NOMO-1 treated with dmso at 0.1 percent for 144 hours (cell line): ENCODE measurements around the gene CCSER2.
"Not testable (repeated sequence)": the region's sequence is repeated elsewhere in the genome, so short reads cannot be mapped to it uniquely, and the experiment has no call there.

ENCODE experiments used
- DNase-seq: peaks from one replicate; lab custom pipeline; 2025; ENCODE audit not compliant: unreplicated experiment; lab: John Stamatoyannopoulos, UW

The CCSER2 gene

DNA sequence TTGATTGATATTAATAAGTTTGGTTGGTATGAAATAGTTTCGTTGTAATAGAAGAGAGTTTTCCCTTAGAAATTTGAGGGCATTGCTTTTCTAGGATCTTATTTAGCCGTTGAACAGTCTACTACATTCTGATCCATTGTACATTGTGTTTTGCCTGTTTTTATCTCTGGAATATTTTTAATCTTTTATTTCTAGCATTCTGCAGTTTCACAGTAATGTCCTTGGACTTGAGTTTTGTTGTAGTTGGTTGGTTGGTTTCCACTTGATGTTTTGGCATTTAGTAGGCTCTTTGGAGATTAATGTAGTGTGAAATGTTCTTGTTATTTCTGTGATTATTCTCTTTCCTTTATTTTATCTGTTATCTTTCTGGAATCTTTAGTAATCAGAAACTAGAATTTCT, 112.4 kb downstream of the CCSER2 start:
- DNase-seq: no peak

DNA sequence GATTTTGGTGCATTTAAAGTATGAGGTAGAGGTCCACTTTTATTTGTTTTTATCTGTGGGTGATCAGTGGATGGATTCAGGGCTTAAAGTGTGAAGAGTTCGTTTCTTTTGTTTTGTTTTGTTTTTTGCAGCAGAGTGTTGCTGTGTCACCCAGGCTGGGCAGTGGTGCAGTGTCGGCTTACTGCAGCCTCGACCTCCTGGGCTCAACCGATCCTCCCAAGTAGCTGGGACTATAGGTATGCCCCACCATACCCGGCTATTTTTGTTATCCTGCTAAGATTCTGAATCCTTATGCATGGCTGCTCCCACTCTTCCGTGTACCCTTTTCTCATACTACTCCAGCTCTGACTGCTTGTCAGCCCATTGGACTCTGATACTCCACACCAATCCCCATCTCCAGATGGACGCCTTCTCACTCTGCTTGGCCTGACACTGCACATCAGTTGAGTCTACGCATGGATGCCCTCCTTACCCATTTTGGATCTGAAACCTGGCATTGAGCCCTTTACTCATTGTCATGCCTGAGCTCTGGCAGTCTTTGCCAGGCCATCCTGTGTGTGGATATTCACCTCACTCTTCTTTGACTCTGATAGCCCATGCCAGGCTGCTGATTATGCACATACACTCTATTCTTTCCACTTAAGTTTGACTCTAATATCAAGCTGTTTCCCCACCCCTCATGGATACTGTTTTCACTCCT, 119.5 kb downstream of the CCSER2 start:
- no peak for DNase-seq

DNA sequence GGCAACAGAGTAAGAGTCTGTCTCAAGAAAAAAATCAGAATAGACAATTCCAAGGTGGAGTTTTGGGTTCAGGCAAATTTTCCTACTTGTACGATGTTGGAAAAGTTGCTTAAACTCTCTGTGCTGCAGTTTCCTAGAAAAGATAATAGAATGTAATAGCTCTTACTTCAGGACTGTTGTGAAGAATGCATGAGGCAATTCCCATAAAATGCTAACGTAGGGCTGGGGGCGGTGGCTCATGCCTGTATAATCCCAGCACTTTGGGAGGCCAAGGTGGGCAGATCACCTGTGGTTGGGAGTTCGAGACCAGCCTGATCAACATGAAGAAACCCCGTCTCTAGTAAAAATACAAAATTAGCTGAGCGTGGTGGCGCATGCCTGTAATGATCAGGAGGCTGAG, 121.0 kb downstream of the CCSER2 start:
- not testable (repeated sequence) for DNase-seq

DNA sequence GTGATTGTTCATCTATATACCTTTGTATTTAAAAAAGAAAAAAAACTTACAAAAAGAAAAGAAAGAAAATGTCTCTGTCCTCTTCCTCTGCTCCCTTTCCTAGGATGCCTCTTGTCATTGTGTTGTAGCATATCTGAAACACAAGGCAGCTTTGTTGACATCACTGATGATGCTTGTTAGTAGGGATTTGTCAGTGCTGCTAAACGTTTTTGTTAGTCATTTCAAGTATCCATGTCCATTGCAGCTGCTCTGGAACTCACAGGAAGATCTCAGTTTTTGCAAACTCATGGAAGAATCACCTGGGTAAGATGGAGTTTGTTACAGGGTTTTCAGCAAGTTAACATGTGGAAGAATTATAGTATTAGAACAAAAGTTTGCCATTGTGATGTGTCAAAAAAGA, 123.6 kb downstream of the CCSER2 start:
- DNase-seq: no peak

DNA sequence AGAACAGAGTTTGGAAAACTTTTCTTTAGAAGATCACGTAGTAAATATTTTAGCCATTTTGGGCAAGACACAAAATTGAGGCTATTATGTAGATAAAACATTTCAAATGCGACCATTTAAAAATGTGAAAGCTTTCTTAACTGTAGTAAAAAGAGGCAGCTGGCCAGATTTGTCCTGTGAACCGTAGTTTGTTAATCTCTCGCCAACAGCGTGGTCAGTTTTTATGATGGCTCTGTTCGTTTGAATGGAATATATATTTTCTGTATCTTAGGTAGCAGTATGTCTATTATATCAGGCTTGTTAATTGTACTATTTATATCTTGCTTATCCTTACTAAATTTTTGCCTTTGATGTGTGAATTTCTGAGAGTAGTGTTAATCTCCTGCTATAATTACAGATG, 124.9 kb downstream of the CCSER2 start:
- no peak for DNase-seq

DNA sequence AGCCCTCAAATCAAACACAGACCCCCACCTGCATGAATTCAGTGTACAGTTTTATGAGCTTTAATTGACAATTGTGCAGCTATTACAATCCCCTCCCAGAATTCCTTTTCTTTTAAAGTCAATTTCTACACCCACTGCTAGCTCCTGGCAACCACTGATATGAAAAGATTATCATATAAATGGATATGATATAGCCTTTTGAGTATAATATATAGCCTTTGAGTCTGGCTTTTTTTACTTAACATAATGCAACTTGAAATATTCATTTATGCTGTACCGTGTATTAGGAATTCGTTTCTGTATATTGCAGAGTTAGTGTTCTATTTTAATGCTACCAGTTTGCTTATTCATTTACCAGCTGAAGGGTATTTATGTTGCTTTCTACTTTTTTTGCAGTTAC, 127.7 kb downstream of the CCSER2 start:
- DNase-seq: no peak

DNA sequence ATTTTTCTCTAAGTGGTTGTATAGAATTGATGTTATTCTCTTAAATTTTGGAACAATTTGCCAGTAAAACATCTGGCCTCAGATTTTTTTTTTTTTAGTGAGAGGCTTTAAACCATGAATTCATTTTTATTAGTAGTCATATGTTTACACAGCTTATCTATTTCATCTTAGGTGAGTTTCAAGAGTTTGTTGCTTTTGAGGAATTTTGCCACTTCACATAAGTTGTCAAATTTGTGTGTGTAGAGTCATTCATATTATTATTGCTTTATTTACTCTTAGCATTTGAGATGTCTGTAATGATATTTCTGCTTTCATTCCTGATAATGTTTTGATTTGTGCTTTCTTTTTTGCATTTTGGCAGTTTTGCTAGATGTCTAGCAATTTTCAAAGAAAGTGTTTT, 132.1 kb downstream of the CCSER2 start:
- DNase-seq: no peak

DNA sequence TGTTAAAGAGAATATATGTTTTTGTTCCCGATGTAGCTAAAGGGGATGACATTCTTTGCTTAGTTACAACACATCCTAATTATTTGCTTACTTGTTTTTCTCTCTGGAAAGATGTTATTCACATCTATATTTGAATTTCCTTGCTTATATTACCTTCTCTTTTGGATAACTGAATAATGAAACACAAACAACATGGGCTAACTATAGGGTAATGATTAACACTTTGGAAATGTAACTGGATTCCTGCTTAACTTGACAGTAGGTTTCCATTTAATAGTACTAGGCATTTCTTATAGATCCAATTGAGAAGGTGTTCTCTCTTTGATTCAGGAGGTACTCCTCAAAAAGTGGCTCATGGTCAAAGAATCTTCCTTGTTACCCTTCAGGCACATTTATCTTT, 141.1 kb downstream of the CCSER2 start:
- no peak for DNase-seq

DNA sequence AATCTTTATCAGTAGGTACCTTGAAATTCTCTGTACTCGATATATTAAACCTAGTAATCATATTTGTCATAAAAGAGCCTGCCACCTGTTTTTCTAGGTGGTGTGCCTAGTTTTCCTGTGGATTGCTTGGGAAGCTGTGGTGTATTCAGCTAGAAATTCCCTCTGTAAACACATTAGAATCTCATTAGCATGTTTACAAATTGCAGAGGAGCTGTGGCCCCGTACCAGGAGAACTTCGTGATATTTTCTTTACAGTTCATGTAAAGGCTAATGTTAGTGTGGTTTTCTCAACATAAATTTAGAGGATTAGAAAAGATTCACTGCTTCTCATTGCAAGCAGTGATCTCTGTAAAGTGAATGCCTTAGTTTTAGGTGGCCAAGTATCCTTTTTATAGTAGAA, 144.7 kb downstream of the CCSER2 start:
- no peak for DNase-seq

DNA sequence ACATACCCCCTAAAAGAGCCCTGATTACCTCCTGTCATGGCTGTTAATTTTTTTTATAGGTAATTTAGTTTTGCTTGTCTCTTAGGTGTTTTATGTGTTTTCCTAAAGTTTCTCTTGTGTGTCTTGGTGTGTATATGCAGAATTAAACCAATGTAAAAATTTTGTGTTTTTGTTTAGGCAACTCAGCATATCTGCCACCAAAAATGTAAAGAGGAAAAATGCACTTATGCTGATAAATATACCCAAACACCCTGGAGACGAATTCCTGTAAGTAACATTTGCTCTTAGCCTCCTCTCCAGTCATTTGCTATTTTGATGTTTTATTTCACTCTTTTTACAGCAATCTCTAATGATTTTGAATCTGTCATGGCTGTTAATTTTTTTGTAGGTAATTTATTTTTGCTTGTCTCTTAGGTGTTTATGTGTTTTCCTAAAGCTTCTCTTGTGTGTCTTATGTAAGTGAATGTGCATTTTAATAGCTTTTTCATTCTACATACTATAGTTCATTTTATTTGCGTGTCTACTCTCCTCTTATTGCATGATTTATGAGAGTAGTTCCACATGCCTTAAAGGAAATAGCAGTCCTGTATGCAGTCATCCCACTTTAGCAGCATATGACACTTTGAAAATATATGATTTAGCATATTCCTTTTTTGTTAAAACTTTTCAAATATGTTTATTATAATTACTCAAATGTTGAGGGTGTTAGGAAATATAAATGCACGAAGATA, 149.2 kb downstream of the CCSER2 start:
- no peak for DNase-seq

DNA sequence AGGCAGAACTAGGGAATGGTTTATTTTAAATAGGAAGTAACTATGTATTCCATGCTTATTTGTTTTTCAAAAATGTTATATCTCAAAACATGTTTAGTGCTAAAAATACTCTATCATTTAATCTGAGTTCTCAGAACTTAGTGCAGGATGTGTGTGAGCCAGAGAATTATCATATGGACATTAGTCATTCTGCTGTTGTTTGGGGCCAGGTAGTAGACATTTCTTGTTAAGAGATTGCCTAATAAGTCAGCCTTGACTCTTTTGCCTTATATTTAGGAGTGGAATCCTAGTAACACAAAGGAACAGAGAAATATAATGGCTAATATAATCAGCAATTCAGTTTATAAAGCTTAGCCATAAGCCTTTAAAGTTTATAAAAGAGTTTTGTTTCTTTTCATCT, 149.8 kb downstream of the CCSER2 start:
- no peak for DNase-seq

DNA sequence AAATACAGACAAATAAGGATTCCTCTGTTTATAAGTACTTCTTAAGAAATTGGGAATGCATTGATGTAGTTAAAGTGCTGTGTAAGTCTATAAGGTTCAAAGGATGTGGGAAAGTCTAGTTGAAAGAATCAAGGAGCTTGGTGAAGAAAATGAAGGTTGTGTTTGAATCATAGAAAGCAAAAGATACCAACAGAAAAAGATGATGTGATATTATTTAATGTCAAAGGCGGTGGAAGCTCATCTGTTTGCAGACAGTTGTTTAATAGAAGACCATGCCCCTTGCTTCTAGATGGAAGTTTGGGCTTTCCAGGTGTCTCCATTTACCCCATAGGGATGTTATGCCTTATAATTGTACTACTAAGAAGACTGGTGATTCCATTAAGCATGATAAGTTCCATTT, 150.3 kb downstream of the CCSER2 start:
- DNase-seq: no peak

DNA sequence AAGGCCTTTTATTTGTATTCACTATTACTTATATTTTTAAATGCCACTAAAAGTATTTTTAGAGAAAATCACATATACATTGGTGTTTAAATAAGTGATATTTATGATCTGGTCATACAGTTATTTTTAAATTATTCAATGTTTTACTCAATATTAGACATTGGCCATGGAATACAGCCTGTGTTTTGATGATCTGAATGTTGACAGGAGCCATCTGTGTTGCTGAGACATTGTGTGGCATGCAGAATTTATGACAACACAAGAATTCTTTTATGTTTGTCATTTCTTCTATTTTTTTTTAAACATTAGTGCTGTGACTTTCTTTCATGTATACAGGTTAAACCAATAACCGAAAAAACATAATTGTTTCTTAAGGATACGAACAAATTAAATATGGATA, 156.2 kb downstream of the CCSER2 start:
- DNase-seq: no peak

DNA sequence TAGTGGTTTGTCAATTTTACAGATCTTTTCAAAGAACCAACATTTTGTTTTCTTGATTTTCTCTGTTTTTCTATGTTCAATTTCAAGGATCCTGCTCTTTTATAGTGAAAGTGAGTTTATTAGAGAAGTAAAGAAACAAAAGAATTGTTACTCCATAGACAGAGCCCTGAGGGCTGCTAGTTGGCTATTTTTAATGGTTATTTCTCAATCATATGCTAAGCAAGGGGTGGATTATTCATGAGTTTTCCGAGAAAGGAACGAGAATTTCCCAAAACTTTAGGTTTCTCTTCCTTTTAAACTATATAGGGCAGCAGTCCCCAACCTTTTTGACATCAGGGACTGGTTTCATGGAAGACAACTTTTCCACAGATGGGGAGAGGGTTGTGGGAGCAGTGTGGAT, 165.0 kb downstream of the CCSER2 start:
- DNase-seq: no peak

DNA sequence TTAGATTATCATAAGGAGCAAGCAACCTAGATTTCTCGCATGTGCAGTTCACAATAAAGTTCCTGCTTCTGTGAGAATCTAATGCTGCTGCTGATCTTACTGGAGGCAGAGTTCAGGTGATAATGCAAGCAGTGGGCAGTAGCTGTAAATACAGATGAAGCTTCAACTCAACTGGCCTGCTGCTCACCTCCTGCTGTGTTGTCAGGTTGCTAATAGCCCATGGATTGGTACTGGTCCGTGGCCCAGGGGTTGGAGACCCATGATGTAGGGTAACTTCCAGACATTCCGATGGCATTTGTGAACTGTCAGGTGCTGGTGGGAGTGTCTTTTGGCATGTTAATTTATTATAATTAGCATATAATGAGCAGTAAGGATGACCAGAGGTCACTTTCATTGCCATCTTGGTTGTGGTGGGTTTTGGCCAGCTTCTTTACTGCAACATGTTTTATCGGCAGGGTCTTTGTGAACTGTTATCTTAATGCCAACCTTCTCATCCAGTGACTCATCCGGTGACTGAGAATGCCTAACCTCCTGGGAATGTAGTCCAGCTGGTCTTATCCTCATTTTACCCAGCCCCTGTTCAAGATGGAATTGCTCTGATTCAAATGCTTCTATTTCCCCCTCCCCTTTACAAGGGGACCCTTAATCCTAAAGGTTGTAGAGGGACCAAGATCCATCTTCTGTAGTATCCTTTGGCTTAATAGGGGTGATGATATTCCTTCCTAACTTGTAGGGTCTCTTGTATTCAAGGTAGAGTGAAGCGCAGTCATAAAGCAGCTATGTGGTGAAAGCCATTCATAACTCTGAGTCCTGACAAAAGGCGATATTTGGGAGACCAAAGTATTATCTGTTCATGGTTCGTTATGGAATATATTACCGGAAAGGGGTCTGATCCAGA, 165.8 kb downstream of the CCSER2 start:
- no peak for DNase-seq

DNA sequence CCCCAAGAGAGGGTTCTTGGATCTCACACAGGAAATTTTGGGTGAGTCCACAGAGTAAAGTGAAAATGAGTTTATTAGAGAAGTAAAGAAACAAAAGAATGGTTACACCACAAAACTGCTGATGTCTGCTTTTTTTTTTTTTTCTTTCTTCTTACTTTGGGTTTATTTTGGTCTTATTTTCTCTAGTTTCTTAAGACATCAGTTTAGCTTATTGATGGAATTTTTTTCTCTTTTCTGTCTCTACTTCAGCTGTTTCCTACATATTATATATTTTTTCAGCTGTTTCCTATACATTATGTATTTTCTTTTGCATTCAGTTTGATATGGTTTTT, 166.4 kb downstream of the CCSER2 start:
- DNase-seq: no peak

DNA sequence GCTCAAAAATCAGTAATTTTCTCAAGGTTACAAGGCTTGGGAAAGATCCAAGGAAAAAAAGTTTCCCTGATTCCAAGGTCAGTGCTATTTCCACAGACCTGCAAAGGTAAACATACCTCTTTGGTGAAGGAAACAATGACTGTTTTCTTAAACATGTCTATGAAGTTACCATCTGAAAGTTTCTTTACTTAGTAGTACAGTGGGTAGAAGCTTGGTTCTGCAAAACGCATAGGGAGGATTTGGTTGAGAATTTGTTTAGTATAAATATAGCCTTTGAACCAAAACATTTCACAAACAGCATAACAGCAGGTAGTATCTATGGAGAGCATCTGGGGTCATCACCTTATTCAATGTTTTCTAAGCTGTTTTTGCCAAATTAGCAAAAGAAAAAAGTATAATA, 169.6 kb downstream of the CCSER2 start:
- no peak for DNase-seq

DNA sequence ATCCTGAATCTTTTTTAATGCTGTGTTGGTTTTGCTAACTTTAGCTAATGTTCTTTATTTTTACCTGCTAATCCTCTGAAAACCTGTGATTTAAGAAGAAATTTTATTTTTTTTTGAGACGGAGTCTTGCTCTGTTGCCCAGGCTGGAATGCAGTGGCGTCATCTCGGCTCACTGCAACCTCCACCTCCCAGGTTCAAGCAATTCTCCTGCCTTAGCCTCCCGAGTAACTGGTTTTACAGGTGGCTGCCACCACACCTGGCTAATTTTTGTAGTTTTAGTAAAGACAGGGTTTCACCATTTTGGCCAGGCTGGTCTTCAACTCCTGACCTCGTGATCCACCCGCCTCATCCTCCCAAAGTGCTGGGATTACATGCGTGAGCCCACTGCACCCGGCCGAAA, 170.7 kb downstream of the CCSER2 start:
- not testable (repeated sequence) for DNase-seq

DNA sequence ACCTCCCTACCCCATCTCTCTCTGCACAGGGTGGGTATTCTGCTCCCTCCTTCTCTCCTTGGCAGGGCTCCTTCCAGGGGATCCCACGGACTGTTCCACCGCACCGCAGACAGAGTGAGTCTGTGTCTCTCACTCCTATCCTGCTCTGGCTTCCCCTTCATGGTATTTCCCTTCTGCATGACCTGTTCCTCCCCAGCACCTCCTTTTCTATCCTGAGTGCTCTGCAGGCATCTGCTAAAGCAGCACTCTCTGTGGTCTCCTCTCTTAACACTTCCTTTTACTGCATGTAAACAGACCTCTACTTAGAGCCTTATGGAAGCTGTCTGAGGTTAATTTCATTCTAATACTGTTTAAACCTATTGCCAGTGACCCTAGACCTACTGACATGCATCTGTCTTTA, 171.5 kb downstream of the CCSER2 start:
- no peak for DNase-seq

DNA sequence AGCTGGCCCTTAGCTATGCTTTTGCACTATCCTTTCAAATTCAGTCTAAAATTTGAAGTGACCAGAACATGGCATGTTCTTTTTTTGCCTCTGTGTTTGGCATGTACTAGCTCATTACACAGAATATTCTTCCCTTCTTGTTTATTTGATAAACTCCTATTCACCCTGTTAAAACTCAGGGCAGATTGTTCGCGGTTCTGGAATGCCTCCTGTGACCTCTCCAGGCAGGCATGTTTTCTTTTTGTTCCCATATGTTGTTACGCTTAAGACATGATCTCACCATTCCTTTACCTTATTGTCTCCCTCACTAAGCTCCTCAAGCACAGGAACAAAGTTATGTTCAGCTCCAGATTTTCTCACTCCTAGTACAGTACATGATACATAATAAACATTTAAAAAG, 181.7 kb downstream of the CCSER2 start:
- no peak for DNase-seq

DNA sequence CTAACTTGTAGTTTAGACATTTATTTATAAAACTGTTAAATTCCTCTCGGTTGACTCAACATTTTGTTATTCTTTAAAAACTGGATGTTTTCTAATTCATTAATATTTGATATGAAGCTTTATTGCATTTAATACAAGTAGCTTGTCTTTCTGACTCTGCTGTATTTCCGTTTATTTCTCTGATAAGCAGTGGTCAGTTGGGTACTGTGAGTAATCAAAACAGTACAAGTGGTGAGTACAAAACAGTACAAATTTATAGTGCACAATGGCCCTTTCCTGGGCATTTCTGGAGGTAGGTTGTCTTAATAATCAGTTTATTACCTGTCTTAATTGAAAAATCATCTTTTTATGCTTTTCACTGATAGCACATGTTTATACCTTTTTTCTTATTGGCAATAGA, 182.7 kb downstream of the CCSER2 start:
- DNase-seq: no peak

DNA sequence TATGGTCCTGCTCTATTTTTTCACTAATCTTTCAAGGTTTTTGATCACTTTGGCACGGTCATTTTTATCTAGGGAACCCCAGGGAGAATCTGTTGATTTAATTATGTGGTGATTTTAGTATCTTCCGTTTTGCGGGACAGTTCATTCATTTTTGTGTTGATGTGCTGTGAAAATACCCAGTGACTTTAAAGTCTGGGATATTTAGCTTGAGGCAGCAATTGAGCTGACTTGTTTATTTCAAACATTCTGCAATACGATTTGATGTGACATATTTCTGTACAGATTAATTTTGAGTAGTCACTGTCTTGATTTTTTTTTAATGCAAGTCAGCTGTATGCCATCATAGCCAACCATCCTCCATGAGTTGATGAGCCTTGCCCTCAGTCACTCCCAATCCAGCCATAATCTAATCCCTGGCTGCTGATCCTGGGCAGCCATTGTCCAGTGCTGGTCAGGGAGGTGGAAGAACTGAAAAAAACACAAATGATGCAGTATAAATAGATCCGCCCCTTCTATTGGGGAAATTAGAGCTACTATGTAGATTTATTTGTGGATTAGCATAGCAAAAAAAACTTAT, 183.4 kb downstream of the CCSER2 start:
- no peak for DNase-seq
